NOMO-1 (cell line): ENCODE results near the gene CTRB1.
A peak's percentile ranks its signal among the peaks of the same experiment; 100 is the strongest.
"Not testable (repeated sequence)": the region's sequence is repeated elsewhere in the genome, so short reads cannot be mapped to it uniquely, and the experiment has no call there.

Source experiments
- DNase-seq, 2 experiments: peaks; one replicate each; lab custom pipeline; 2025; ENCODE audit not compliant: unreplicated experiment in 2 of 2; lab: John Stamatoyannopoulos, UW

CTRB1 gene

DNA sequence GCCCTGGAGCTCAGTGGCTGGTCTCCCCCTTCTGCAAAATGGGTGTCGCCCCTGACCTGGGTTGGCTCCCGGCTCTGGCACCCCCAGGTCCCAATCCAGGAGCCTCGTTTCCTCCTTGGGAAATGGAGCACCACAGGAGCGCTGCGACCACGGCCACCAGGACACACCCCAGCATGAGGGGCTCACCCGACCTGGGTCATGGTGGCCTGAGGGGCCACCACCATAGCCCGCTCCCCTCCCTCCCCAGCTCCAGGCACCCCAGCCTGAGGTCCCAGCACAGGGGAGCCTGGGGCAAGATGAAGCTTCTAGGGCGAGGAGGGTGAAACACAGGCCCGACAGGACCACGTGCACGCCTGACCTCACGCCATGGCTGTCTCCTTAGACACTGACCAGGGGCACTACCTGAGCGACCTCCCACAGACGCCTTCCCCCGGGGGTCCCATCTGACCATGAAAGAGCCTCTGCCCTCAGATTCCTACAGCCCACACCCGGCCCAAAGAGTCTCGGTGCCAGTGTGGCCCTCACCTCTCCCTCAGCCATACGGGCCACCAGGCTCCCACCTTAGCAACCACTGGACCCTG, 20.8 kb downstream of the CTRB1 start:
- DNase-seq = no peak

DNA sequence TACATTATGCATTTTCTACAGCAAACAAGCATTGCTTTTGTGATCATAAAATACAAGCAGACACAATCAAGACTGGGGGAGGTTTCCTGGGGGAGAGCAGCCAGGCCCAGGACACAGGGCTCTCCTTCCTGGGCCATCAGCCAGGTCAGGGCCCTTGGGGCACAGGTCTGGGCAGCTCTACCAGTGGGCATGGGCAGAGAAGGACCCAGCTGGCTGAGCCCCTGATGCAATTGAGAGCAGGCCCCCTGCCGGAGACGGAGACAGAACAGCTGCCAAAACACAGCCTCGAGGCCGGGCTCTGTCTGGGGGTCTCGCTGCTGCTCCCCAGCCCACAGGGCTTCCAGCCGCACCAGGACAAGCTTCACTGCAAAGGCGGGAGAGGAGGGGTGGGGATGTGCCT, 21.8 kb downstream of the CTRB1 start:
- DNase-seq = not testable (repeated sequence)

DNA sequence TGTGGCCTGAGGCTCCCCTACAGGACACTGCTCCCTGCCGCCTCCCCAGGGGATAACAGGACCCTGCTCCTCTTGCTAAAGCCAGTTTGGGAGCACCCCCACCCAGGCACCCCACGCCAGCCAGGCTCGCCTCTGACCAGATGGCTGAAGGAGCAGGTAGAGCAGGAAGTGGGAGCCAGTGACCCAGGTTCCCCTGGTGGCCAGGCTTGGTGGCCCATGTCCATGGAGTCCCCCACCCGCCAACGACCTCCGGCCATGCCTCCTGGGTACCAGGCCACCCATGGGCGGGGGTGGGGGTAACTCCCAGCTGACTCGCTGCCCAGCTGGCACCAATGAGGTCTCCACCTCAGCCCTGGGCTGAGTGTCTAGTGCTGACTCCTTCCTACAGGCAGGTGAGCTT, 22.6 kb downstream of the CTRB1 start:
- no peak for DNase-seq

- no peak for DNase-seq
These were observed 23.2 kb downstream of the CTRB1 start for GRCh38 chr16:75241955-75242354.

- not testable (repeated sequence) for DNase-seq
These were observed 23.8 kb downstream of the CTRB1 start for GRCh38 chr16:75242436-75243078.

- DNase-seq = no peak
These were observed 25.0 kb downstream of the CTRB1 start for GRCh38 chr16:75243667-75244224.

- peak; percentile 16 to 29 for DNase-seq
These were observed 25.5 kb downstream of the CTRB1 start for GRCh38 chr16:75244225-75244809.

DNA sequence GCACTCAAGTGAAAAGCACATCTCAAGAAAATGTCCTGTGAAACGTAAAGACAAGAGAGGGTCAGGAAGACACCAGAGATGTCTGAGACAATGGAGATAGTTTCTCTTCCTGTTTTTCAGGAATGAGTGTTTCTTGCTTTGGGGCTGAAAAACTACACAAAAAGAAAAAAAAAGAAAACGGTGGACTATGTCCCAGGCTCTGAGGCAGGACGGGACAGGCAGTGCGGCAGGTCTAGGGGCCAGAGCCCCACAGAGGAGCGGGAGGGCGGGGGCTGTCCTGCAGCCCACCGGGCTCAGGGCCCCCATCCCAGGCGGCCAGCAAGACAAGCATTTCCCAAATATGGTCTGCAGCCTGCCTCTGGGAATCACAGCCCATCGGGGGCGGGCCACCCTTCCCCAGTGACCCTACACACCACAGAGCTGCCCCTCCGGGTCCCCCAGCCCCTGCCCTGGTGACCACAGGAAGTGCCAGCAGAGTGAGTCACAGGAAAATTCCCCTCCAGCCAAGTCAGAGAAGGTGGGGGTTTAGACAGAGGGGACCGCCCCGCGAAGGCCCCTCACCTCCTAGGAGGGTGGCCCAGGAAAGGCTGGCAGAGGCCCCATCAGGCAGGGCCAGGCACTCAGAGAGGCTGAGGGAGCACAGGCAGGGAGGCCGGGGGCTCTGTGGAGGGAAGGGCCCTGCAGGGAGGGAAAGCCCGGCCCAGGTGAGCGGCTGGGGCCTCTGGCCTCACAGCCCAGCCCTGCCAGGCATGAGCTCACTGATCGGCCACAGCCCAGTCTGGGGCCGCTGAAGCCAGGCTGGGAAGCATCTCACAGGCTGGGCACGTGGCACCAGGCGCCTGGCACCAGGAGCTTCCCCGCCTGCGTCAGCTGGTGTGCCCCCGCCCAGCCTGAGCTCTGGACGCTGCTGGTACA, 26.3 kb downstream of the CTRB1 start:
- peak; percentile 24 to 65 for DNase-seq

- DNase-seq = no peak
These were observed 27.9 kb downstream of the CTRB1 start for GRCh38 chr16:75246504-75247205.

DNA sequence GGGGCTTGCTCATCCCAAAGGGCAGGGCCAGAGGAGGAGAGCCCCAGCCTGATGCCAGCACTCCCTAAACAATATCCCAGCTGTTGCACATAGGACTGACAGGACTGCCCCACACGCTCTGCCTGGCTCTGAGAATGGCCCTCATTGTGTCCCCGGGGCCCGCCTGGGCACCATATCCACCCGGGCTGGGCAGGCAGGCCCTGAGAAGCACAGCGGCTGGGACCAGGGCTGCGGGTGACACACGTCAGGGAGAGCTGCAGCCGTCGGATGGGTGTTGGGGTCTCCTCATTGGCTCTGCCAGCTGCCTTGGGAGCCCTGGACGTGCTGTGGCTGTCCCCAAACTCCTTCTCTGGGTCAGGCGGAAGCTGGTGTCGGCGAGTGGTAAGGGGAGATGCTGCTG, 28.5 kb downstream of the CTRB1 start:
- no peak for DNase-seq

GRCh38 chr16:75248142-75248535, 29.4 kb downstream of the CTRB1 start:
- no peak for DNase-seq

DNA sequence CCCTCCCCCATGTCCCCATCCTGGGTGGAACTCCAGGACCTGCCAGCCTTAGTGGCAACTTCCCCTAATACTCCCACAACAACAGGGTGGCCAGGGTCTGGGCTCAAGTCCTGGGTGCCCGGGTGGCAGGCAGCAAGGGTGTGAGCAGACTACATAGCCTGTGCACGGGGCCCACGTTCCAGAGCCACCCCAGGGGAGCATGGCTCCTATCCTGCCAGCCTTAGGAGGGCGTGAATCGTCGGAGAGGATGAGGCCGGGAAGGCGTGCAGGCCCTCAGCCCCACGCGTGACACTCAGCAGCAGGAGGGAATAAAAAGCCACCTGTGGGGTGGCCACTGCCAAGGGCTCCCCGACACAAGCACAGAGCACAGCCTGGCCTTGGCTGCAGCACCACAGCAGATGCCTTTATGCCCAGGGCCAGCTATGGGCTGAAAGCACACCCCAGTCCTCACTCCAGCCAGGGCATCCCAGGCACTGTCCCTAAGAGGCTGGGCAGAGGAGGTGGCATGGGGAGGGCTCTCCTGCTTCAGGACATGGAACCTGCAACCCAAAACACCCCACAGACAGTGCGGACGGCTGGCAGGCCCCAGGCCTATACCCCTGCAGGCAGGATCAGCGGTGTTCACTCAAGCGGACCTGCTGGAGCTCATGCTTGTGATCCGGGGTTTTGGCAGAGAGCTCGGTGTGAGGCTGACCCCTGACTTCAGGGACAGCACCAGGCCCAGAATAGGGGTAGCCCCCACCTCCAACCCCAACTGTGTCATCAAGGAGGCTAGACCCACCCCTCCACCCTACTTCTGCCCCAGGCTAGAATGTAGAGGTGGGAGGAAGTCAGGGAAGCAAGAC, 30.0 kb downstream of the CTRB1 start:
- DNase-seq = no peak

- no peak for DNase-seq
These were observed 30.7 kb downstream of the CTRB1 start for GRCh38 chr16:75249441-75249840.

DNA sequence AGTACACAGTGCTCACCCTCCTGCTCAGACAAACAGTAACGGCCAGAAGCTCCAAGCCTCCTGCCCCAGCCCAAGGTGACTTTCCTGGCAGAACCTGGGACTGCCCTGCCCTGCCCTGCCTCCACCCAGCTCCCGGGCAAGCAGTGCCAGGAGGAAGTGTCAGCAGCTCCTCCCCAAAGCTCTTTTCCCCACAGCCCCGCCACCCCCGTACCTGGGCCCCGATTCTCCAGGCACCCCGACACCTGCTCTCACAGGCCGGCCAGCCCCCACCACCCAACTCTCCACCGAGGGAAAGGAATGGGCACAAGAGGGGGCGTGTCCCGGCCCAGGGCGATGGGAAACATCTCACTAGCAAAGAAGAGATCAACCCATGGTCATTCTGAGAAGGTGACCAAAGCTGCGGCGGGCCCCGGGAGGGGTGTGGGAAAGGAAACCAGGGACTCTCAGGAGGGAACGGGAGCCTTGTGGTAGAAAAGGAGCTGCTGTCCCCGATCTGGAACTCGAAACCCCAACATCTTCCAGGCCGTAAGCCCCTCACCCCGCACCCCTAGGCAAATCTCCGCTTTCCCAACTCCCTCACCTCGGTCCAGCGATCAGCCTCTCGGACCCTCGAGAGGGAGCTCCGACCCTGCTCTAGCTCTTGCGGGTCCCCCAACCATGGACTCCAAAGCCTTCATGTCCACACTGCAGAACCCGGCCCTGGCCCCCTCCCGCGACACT, 31.5 kb downstream of the CTRB1 start:
- DNase-seq = no peak

GRCh38 chr16:75250809-75251279, 32.1 kb downstream of the CTRB1 start:
- peak in 1 of 2 experiments; percentile 17 for DNase-seq

- peak; percentile 52 to 73 for DNase-seq
These were observed 32.7 kb downstream of the CTRB1 start, which contains the start of gene BCAR1 for GRCh38 chr16:75251280-75252048. TSS of gene BCAR1 (minus strand) at chr16:75251624. CDS start at chr16:75251482, 142 bp downstream.

GRCh38 chr16:75252049-75252864, 33.5 kb downstream of the CTRB1 start:
- no peak for DNase-seq
